ENCODE measurements around the gene POLR3E. TPM values are rescaled to one million over a fixed set of nuclear protein-coding genes. Genes with fewer than 3 reads are reported as not detected.

The POLR3E gene
- total RNA-seq, 3 donors from 2014 or later = 59.0 to 72.4 (median 64.0) TPM

DNA sequence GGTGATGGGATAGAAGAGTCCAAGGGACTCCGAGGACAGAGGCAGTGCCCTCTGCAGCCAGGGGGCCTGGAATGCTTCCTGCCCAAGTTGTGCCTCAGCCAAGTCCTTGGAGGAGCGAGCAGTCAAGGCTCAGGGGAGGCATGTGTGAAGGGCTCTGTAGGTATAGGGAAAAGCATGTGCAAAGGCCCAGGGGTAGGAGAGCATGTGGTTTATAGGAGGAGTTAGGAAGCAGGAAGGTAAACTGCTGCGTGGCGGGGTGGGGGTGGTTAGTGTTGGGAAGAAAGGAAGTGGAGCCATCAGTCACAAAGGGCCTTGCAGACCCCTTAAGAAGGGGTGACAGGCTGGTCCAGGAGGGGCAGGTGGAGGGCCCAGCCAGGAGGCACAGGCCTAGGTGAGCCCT lies 7.2 kb downstream of the POLR3E start:
- no peaks in the 10 kb centered on the region for H3K36me3 ChIP-seq
- H3K27ac ChIP-seq = no peak overlapping the region
- TF ChIP-seq, protein P1, sequence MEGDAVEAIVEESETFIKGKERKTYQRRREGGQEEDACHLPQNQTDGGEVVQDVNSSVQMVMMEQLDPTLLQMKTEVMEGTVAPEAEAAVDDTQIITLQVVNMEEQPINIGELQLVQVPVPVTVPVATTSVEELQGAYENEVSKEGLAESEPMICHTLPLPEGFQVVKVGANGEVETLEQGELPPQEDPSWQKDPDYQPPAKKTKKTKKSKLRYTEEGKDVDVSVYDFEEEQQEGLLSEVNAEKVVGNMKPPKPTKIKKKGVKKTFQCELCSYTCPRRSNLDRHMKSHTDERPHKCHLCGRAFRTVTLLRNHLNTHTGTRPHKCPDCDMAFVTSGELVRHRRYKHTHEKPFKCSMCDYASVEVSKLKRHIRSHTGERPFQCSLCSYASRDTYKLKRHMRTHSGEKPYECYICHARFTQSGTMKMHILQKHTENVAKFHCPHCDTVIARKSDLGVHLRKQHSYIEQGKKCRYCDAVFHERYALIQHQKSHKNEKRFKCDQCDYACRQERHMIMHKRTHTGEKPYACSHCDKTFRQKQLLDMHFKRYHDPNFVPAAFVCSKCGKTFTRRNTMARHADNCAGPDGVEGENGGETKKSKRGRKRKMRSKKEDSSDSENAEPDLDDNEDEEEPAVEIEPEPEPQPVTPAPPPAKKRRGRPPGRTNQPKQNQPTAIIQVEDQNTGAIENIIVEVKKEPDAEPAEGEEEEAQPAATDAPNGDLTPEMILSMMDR (IDR thresholded peaks at IDR 0.05) = no peak
- TF ChIP-seq POLR2AphosphoS5 (IDR thresholded peaks at IDR 0.05) (no peak), POLR2A (IDR thresholded peaks at IDR 0.05) (no peak)
- no peak for DNase-seq (ENCODE audit: low spot score in 2 of 2)
- H3K4me1 ChIP-seq = peaks cover 3 to 4% of the 10 kb centered on the region in 2 donors
- H3K9me3 ChIP-seq = no peaks in the 10 kb centered on the region
- H3K4me3 ChIP-seq = no peak overlapping the region
- intact Hi-C loops (cut with DNase I; ENCODE audit: low total_unique reads) = loop anchor here (5.0 kb wide), 1 partner anchor 97 kb away; the partner anchor contains the start of gene EEF2K
- H3K27me3 ChIP-seq = no peaks in the 10 kb centered on the region

DNA sequence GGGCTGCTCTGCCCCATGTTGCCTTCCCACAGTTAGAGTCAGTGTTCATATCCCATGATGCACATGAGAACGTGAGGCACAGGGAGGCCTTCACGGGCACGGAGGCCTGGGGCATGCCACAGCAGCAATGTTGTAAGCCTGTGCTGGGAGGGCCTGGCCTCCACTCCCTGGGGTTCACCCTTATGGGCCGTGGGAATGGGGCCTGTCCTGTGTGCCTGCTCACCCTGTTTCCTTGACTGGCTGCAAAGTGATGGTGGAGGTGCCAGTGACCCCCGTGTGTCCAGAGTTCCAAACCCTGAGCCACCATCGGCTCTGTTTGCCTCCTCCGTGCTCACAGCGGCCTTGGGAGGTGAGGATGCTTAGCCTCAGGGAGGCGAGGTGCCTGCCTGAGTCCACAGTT lies 9.6 kb downstream of the POLR3E start:
- H3K27me3 ChIP-seq = no peaks in the 10 kb centered on the region
- DNase-seq (ENCODE audit: low spot score in 2 of 2) = no peak
- H3K36me3 ChIP-seq = no peaks in the 10 kb centered on the region
- TF ChIP-seq POLR2AphosphoS5 (IDR thresholded peaks at IDR 0.05) (no peak), POLR2A (IDR thresholded peaks at IDR 0.05) (no peak)
- TF ChIP-seq, protein P1 (IDR thresholded peaks at IDR 0.05) = no peak
- no peaks in the 10 kb centered on the region for H3K4me1 ChIP-seq
- no peak overlapping the region for H3K4me3 ChIP-seq
- intact Hi-C loops (cut with DNase I; ENCODE audit: low total_unique reads) = no loop called here
- no peaks in the 10 kb centered on the region for H3K9me3 ChIP-seq
- H3K27ac ChIP-seq = no peak overlapping the region

DNA sequence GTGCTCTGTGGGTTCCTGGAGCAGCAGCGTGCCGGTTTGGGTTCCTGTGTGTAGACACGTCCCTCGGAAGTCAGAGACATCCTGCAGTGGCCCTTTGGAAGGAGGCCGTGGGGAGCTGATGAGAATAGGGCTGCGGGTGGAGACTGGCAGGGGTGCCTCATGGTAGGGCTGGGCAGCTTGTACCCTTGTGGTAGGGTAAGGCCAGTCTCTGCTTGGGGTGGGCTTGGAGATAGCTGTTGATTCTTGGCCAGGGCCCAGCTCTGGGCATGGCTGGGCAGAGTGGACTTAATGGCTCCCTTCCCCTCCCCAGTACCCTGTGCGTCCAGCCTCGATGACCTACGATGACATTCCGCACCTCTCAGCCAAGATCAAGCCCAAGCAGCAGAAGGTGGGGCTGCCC lies 10.6 kb downstream of the POLR3E start:
- Histone ChIP-seq H3K4me3 (no peak overlapping the region), H3K27me3 (no peaks in the 10 kb centered on the region), H3K36me3 (no peaks in the 10 kb centered on the region), H3K4me1 (no peaks in the 10 kb centered on the region), H3K9me3 (no peaks in the 10 kb centered on the region), H3K27ac (no peak overlapping the region)
- TF ChIP-seq, protein P1 (IDR thresholded peaks at IDR 0.05) = no peak
- TF ChIP-seq POLR2A (IDR thresholded peaks at IDR 0.05) = no peak
- no peak for TF ChIP-seq POLR2AphosphoS5 (IDR thresholded peaks at IDR 0.05)
- no peak for DNase-seq (ENCODE audit: low spot score in 2 of 2)
- intact Hi-C loops (cut with DNase I; ENCODE audit: low total_unique reads) = no loop called here

DNA sequence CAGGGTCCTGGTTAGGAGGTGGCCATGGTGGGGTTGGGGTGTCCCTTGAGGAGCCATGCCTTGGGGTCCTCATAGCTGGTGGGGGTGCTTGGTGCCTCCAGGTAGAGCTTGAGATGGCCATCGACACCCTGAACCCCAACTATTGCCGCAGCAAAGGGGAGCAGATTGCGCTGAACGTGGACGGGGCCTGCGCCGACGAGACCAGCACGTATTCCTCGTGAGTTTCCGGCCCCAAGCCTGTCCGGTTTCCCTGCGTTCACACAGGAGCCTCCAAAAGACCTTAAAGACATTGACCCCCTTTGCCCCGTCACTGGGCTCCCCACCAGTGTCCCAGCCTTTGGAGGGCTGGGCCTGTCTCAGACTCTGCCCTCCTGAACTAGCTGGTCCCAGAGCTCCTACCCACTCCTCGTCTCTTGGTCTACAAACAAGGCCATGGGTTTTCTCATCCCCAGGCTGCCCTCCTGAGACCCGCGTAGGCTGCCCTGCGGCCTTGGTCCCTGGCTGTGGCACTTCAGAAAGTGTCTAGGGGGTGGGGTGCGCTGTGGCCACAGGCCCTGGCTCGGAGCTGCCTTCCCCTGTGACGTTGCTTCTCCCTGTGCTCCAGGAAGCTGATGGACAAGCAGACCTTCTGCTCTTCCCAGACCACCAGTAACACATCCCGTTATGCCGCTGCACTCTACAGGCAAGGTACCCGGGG lies 11.8 kb downstream of the POLR3E start:
- Histone ChIP-seq H3K9me3 (no peaks in the 10 kb centered on the region), H3K36me3 (no peaks in the 10 kb centered on the region)
- TF ChIP-seq, protein P1 (IDR thresholded peaks at IDR 0.05) = no peak
- TF ChIP-seq POLR2A (IDR thresholded peaks at IDR 0.05) (no peak), POLR2AphosphoS5 (IDR thresholded peaks at IDR 0.05) (no peak)

DNA sequence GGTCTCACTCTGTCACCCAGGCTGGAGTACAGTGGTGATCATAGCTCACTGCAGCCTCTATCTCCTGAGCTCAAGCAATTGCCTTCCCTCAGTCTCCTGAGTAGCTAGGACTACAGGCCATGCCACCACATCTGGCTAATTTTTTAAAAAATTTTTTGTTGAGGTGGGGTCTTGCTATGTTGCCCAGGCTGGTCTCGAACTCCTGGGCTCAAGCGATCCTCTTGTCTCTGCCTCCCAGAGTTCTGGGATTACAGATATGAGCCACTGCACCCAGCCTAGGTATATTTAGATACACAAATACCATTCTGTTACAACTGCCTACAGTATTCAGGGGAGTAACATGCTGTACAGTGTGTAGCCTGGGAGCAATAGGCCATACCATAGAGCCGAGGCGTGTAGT lies 14.3 kb downstream of the POLR3E start:
- Histone ChIP-seq H3K27me3 (no peaks in the 10 kb centered on the region), H3K27ac (no peak overlapping the region), H3K4me1 (no peaks in the 10 kb centered on the region), H3K4me3 (no peak overlapping the region), H3K36me3 (no peaks in the 10 kb centered on the region), H3K9me3 (no peaks in the 10 kb centered on the region)
- TF ChIP-seq POLR2A (IDR thresholded peaks at IDR 0.05) (no peak), POLR2AphosphoS5 (IDR thresholded peaks at IDR 0.05) (no peak)
- TF ChIP-seq, protein P1 (IDR thresholded peaks at IDR 0.05) = no peak
- intact Hi-C loops (cut with DNase I; ENCODE audit: low total_unique reads) = no loop called here
- DNase-seq (ENCODE audit: low spot score in 2 of 2) = no peak

More for the DNA sequence above, 11.8 kb downstream of the POLR3E start:
- no peaks in the 10 kb centered on the region for H3K27me3 ChIP-seq
- H3K4me3 ChIP-seq = no peak overlapping the region
- intact Hi-C loops (cut with DNase I; ENCODE audit: low total_unique reads) = no loop called here
- H3K4me1 ChIP-seq = no peaks in the 10 kb centered on the region
- H3K27ac ChIP-seq = no peak overlapping the region
- DNase-seq (ENCODE audit: low spot score in 2 of 2) = no peak

Measured in breast epithelium (tissue), 4 donors.